ENCODE results near the gene ANKFY1. TPM values are rescaled to one million over a fixed set of nuclear protein-coding genes. Genes with fewer than 3 reads are reported as not detected.

The ANKFY1 gene
- total RNA-seq, 3 donors from 2014 or later = 36.3 to 44.2 (median 42.1) TPM

DNA sequence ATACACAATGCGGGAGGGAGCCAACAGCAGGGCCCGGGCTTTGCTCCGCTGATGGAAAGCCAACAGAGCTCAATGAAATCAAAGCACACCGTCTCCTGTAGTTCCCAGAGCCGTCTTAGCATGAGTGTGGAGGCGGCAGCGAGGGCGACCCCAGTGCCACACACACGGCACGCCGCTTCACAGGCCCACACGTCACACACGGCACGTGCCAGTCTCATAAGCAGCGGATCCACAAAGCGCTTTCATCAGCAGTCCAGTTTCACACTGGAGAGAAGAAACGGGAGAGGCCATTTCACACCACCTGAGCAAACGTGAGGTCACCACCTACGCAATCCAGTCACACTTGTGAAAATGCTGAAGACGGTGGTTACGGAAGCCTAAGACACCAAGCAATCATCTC is 86.0 kb downstream of the ANKFY1 start:
- H3K27ac ChIP-seq = no peak overlapping the region
- DNase-seq (ENCODE audit: low spot score in 2 of 2) = no peak
- TF ChIP-seq POLR2A (IDR thresholded peaks at IDR 0.05) = no peak
- TF ChIP-seq POLR2AphosphoS5 (IDR thresholded peaks at IDR 0.05) = no peak
- TF ChIP-seq, protein P1, sequence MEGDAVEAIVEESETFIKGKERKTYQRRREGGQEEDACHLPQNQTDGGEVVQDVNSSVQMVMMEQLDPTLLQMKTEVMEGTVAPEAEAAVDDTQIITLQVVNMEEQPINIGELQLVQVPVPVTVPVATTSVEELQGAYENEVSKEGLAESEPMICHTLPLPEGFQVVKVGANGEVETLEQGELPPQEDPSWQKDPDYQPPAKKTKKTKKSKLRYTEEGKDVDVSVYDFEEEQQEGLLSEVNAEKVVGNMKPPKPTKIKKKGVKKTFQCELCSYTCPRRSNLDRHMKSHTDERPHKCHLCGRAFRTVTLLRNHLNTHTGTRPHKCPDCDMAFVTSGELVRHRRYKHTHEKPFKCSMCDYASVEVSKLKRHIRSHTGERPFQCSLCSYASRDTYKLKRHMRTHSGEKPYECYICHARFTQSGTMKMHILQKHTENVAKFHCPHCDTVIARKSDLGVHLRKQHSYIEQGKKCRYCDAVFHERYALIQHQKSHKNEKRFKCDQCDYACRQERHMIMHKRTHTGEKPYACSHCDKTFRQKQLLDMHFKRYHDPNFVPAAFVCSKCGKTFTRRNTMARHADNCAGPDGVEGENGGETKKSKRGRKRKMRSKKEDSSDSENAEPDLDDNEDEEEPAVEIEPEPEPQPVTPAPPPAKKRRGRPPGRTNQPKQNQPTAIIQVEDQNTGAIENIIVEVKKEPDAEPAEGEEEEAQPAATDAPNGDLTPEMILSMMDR (IDR thresholded peaks at IDR 0.05) = no peak
- no peaks in the 10 kb centered on the region for H3K27me3 ChIP-seq
- H3K36me3 ChIP-seq = peaks cover 15% of the 10 kb centered on the region
- H3K4me3 ChIP-seq = no peak overlapping the region
- no peaks in the 10 kb centered on the region for H3K9me3 ChIP-seq
- intact Hi-C loops (cut with DNase I; ENCODE audit: low total_unique reads) = no loop called here
- no peaks in the 10 kb centered on the region for H3K4me1 ChIP-seq

DNA sequence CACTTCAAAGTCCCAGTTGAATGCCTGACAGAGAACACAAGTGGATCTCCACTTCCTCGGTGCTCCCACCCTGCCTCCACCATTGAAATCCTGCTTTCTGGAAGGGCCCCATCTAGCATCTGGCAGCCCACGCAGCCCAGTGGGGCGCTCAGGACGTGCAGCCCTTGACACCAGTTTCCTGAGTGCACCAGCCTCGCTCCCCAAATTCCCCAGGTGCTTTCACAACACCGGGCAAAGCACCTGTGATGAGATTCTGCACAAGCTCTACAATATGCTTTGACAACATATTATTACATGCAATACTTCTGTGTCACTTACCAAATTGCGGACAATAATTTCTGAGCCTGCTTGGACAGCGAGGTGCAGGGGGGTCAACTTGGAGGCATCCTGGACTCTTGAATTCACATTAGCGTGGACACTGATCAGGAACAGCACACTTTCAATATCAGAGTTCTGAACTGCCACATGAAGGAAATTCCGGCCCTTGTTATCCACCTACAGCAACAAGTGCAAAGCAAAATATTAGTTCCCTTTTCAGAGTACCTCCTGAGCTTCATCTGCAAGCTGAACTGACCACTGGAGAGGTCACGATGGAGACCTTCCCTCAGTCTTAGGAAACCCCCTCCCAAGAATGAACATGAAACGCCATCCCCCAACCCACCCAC is 86.8 kb downstream of the ANKFY1 start:
- intact Hi-C loops (cut with DNase I; ENCODE audit: low total_unique reads) = no loop called here
- Histone ChIP-seq H3K9me3 (no peaks in the 10 kb centered on the region), H3K4me1 (no peaks in the 10 kb centered on the region), H3K27ac (peak overlapping the region in 1 of 2 donors; percentile 11), H3K27me3 (no peaks in the 10 kb centered on the region), H3K4me3 (no peak overlapping the region), H3K36me3 (peaks cover 23% of the 10 kb centered on the region)
- DNase-seq (ENCODE audit: low spot score in 2 of 2) = no peak
- no peak for TF ChIP-seq POLR2AphosphoS5 (IDR thresholded peaks at IDR 0.05)
- TF ChIP-seq, protein P1 (IDR thresholded peaks at IDR 0.05) = no peak
- TF ChIP-seq POLR2A (IDR thresholded peaks at IDR 0.05) = no peak

DNA sequence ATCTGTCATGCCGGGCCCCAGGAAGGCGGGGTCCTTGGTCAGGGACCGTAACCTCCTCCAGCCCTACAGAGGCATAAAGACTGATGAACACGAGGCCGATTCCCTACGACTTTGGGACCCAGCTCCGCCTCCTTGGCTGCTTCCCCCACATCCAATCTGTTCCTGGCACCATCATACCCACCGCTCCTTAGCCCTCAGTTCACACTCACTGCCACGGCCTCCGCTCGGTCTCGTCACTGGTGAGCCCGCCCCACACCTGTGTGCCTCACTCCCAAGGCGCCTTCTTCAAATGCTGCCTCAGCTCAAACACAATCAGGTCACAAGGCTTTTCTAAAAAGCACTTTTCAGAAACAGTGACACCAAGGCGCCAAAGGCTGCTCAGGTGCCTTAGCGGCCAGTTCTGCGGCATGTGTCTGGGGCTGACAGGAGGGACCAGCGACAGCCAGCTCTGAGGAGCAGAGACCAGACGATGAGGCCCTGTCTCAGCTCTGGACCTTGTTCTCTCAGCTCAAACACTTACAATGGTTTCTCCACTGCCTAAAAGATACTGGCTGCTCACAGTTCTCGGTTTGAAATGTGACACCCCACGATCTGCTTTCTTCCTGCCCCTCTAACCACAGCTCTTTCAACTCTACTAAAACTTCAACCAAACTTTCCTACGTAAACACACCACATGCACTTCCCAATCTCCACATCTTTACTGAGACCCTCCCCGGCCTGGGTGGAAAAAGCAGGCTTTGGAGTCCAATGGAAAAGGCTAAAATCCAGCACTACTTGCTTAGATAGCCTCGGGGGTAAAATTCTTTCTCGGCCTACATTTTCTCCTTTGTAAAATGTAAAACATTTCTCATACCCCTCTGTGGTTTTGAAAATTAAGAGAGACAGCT is 87.6 kb downstream of the ANKFY1 start:
- Histone ChIP-seq H3K27me3 (no peaks in the 10 kb centered on the region), H3K4me1 (no peaks in the 10 kb centered on the region), H3K4me3 (no peak overlapping the region), H3K9me3 (no peaks in the 10 kb centered on the region), H3K27ac (peak overlapping the region in 1 of 2 donors; percentile 11), H3K36me3 (peaks cover 23% of the 10 kb centered on the region)
- TF ChIP-seq POLR2AphosphoS5 (IDR thresholded peaks at IDR 0.05) = no peak
- TF ChIP-seq, protein P1 (IDR thresholded peaks at IDR 0.05) = no peak
- no peak for TF ChIP-seq POLR2A (IDR thresholded peaks at IDR 0.05)
- intact Hi-C loops (cut with DNase I; ENCODE audit: low total_unique reads) = no loop called here
- no peak for DNase-seq (ENCODE audit: low spot score in 2 of 2)

DNA sequence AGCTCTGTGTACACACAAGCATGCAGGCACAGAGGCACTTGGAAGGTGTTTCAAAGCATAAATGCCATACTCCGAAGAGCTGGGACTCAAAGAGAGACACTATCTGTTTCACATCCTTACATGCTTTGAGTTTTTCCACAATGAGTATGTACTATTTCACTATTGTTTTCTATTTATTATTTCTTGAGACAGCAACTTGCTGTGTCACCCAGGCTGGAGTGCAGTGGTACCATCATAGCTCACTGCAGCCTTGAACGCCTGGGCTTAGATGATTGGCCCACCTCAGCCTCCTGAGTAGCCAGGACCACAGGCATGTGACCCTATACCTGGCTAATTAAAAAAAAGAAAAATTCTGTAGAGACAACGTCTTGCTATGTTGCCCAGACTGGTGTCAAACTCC is 89.2 kb downstream of the ANKFY1 start:
- TF ChIP-seq, protein P1 (IDR thresholded peaks at IDR 0.05) = no peak
- TF ChIP-seq POLR2AphosphoS5 (IDR thresholded peaks at IDR 0.05) (no peak), POLR2A (IDR thresholded peaks at IDR 0.05) (no peak)
- Histone ChIP-seq H3K36me3 (peaks cover 26% of the 10 kb centered on the region), H3K27me3 (no peaks in the 10 kb centered on the region), H3K9me3 (no peaks in the 10 kb centered on the region), H3K4me1 (no peaks in the 10 kb centered on the region), H3K27ac (no peak overlapping the region), H3K4me3 (no peak overlapping the region)
- intact Hi-C loops (cut with DNase I; ENCODE audit: low total_unique reads) = no loop called here
- no peak for DNase-seq (ENCODE audit: low spot score in 2 of 2)

DNA sequence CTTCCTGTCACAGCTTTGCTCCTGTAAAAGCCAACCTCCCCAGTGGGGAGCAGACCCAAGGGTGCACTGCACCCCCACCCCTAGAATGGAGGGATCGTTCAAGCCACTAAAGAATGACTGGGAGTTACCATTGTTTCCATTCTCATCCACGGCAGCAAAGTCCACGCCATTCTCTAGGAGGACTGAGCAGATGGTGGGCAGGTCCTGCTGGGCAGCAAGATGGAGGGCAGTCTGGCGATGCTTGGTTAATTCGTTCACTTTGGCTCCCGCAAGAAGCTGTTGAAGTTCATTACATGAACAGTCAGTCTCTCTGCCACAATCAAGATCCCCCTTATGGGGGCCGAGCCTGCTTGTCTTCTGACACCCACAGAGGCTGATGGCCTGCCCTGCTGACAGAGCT is 90.0 kb downstream of the ANKFY1 start:
- Histone ChIP-seq H3K4me3 (no peak overlapping the region), H3K9me3 (no peaks in the 10 kb centered on the region), H3K36me3 (peaks cover 26% of the 10 kb centered on the region), H3K27ac (no peak overlapping the region), H3K27me3 (no peaks in the 10 kb centered on the region), H3K4me1 (no peaks in the 10 kb centered on the region)
- intact Hi-C loops (cut with DNase I; ENCODE audit: low total_unique reads) = no loop called here
- TF ChIP-seq POLR2AphosphoS5 (IDR thresholded peaks at IDR 0.05) (no peak), POLR2A (IDR thresholded peaks at IDR 0.05) (no peak)
- TF ChIP-seq, protein P1 (IDR thresholded peaks at IDR 0.05) = no peak
- no peak for DNase-seq (ENCODE audit: low spot score in 2 of 2)
